H1 (cell line): Measurements from ENCODE around the gene SLC37A2. TPM values are rescaled to one million over a fixed set of nuclear protein-coding genes. Genes with fewer than 3 reads are reported as not detected.

ENCODE experiments used
- CTCF ChIA-PET: fragments of 300-600 bp; sonication (Branson Sonifier 250); formaldehyde crosslinking; loops from one replicate; lab custom pipeline; 2021; ENCODE audit not compliant: partially characterized antibody; lab: Charles Lee
- POLR2A ChIA-PET: fragments of 300-600 bp; sonication (Branson Sonifier 250); formaldehyde crosslinking; loops from one replicate; lab custom pipeline; 2021; ENCODE audit warnings: inconsistent platforms; ENCODE audit not compliant: partially characterized antibody; lab: Charles Lee
- DNase-seq, 2 experiments: peaks; one replicate each; pipeline versions ENCODE4 v3.0.0 to v3.0.0-alpha.2; 2010 to 2022; ENCODE audit warnings: low spot score in 2 of 2, low read depth in 1 of 2, mixed read lengths in 1 of 2
- FAIRE-seq: peaks from 2 replicates; lab custom pipeline; 2011; peaks lifted over from hg19 to GRCh38; lab: Jason Lieb, UNC
- H2AFZ ChIP-seq: 2 replicates; pipeline ENCODE4 v1.8.1; 2012; ENCODE audit warnings: low read length, inconsistent platforms
- H2AK5ac ChIP-seq: 2 replicates; pipeline ENCODE4 v1.6.1; 2013; ENCODE audit warnings: low read depth, low read length
- H2BK120ac ChIP-seq: replicated peaks from 2 replicates; pipeline ENCODE3; 2013; ENCODE audit warnings: low read depth, low read length, inconsistent platforms
- H2BK12ac ChIP-seq: 2 replicates; pipeline ENCODE4 v1.6.1; 2013; ENCODE audit warnings: low read depth, low read length
- H2BK15ac ChIP-seq: 2 replicates; pipeline ENCODE4 v1.6.1; 2013; ENCODE audit warnings: low read length
- H2BK20ac ChIP-seq: 2 replicates; pipeline ENCODE4 v1.6.1; 2013; ENCODE audit warnings: low read length
- H2BK5ac ChIP-seq: 2 replicates; pipeline ENCODE4 v1.6.1; 2013; ENCODE audit warnings: low read depth, low read length
- H3K14ac ChIP-seq: 2 replicates; pipeline ENCODE4 v1.6.1; 2013; ENCODE audit warnings: inconsistent platforms; ENCODE audit not compliant: insufficient read length
- H3K18ac ChIP-seq: 2 replicates; pipeline ENCODE4 v1.6.1; 2013; ENCODE audit warnings: low read length; ENCODE audit errors: extremely low read depth
- H3K23ac ChIP-seq: 2 replicates; pipeline ENCODE4 v1.6.1; 2013; ENCODE audit warnings: inconsistent platforms; ENCODE audit not compliant: insufficient read length
- H3K23me2 ChIP-seq: 2 replicates; pipeline ENCODE4 v1.6.1; 2013; ENCODE audit warnings: low read depth, low read length
- H3K27ac ChIP-seq: 2 replicates; pipeline ENCODE4 v1.6.1; 2011; ENCODE audit warnings: low read depth, low read length, inconsistent platforms
- H3K27me3 ChIP-seq, 4 experiments: replicated peaks in 1 of 4; 1 replicate in 1 of 4; 2 replicates in 3 of 4; pipeline versions ENCODE4 v1.6.1 to v1.8.1; 2011 to 2013; ENCODE audit warnings: low read length in 3 of 4, mild to moderate bottlenecking in 3 of 4, inconsistent platforms in 2 of 4, mixed read lengths in 2 of 4, moderate library complexity in 1 of 4; ENCODE audit not compliant: control insufficient read depth in 3 of 4, insufficient read depth in 3 of 4; ENCODE audit errors: extremely low read depth in 1 of 4
- H3K36me3 ChIP-seq, 4 experiments: 2 replicates each; pipeline versions ENCODE4 v1.6.1 to v1.8.1; 2011 to 2013; ENCODE audit warnings: mild to moderate bottlenecking in 4 of 4, low read length in 3 of 4, moderate library complexity in 2 of 4, control low read depth in 1 of 4, inconsistent platforms in 1 of 4; ENCODE audit not compliant: insufficient read depth in 4 of 4, control insufficient read depth in 2 of 4
- H3K4ac ChIP-seq: replicated peaks from 2 replicates; pipeline ENCODE3; 2013; ENCODE audit warnings: low read length, low read depth, mixed read lengths, inconsistent platforms; ENCODE audit not compliant: insufficient read length
- H3K4me1 ChIP-seq, 4 experiments: replicated peaks in 1 of 4; 1 replicate in 1 of 4; 2 replicates in 3 of 4; pipeline versions ENCODE4 v1.6.1 to v1.8.1; 2011 to 2013; ENCODE audit warnings: low read length in 3 of 4, inconsistent platforms in 2 of 4, mixed read lengths in 1 of 4; ENCODE audit not compliant: insufficient read depth in 4 of 4, control insufficient read depth in 3 of 4
- H3K4me2 ChIP-seq, 2 experiments: 2 replicates each; pipeline versions ENCODE4 v1.6.1 to v1.8.1; 2011 to 2013; ENCODE audit warnings: low read depth in 2 of 2, low read length in 2 of 2, control low read depth in 1 of 2, inconsistent platforms in 1 of 2, mild to moderate bottlenecking in 1 of 2; ENCODE audit not compliant: insufficient read depth in 1 of 2
- H3K4me3 ChIP-seq, 4 experiments: fragments of 200-600, 300-600 bp in 1 of 4; sonication (generic), shearing (Covaris generic), sonication (Bioruptor Twin) in 1 of 4; 2 replicates each; pipeline versions ENCODE4 v1.5.1 to v1.8.1; 2011 to 2016; ENCODE audit warnings: low read length in 4 of 4, low read depth in 3 of 4, control low read depth in 2 of 4, inconsistent platforms in 2 of 4, mild to moderate bottlenecking in 2 of 4, mixed read lengths in 1 of 4, moderate library complexity in 1 of 4; ENCODE audit not compliant: insufficient read depth in 2 of 4; ENCODE audit errors: extremely low read depth in 1 of 4
- H3K56ac ChIP-seq: replicated peaks from 2 replicates; pipeline ENCODE3; 2013; ENCODE audit warnings: low read depth, mild to moderate bottlenecking, mixed read lengths, low read length, inconsistent platforms; ENCODE audit not compliant: insufficient read length
- H3K79me1 ChIP-seq: 2 replicates; pipeline ENCODE4 v1.6.1; 2013; ENCODE audit warnings: low read depth, low read length, control low read depth
- H3K79me2 ChIP-seq, 2 experiments: 2 replicates each; pipeline versions ENCODE4 v1.6.1 to v1.8.1; 2012 to 2013; ENCODE audit warnings: low read length in 2 of 2, mild to moderate bottlenecking in 2 of 2, inconsistent platforms in 1 of 2; ENCODE audit not compliant: insufficient read depth in 2 of 2, control insufficient read depth in 1 of 2
- H3K9ac ChIP-seq, 4 experiments: replicated peaks in 1 of 4; 1 replicate in 1 of 4; 2 replicates in 3 of 4; pipeline versions ENCODE4 v1.6.1 to v1.8.1; 2011 to 2013; ENCODE audit warnings: low read depth in 3 of 4, low read length in 3 of 4, control low read depth in 2 of 4, mild to moderate bottlenecking in 2 of 4, moderate library complexity in 2 of 4, inconsistent platforms in 1 of 4; ENCODE audit errors: extremely low read depth in 1 of 4
- H3K9me3 ChIP-seq, 2 experiments: 2 replicates each; pipeline versions ENCODE4 v1.6.1 to v1.8.1; 2012 to 2013; ENCODE audit warnings: mild to moderate bottlenecking in 2 of 2, moderate library complexity in 2 of 2, control low read depth in 1 of 2, inconsistent platforms in 1 of 2, low read depth in 1 of 2, low read length in 1 of 2, mixed read lengths in 1 of 2; ENCODE audit not compliant: insufficient read depth in 2 of 2
- H4K20me1 ChIP-seq, 2 experiments: replicated peaks in 1 of 2; 2 replicates each; pipeline versions ENCODE3 to v1.8.1; 2011 to 2013; ENCODE audit warnings: inconsistent platforms in 2 of 2, low read length in 2 of 2, mild to moderate bottlenecking in 1 of 2; ENCODE audit not compliant: insufficient read depth in 2 of 2, control insufficient read depth in 1 of 2
- H4K5ac ChIP-seq: 2 replicates; pipeline ENCODE4 v1.6.1; 2013; ENCODE audit warnings: low read length, low read depth, mixed read lengths, inconsistent platforms; ENCODE audit not compliant: insufficient read length
- H4K8ac ChIP-seq: 2 replicates; pipeline ENCODE4 v1.8.0; 2013; ENCODE audit warnings: mild to moderate bottlenecking, moderate library complexity, low read length, inconsistent platforms; ENCODE audit not compliant: insufficient read depth; ENCODE audit errors: extremely low read depth
- H4K91ac ChIP-seq: replicated peaks from 2 replicates; pipeline ENCODE3; 2013; ENCODE audit warnings: low read length, mixed read lengths, inconsistent platforms; ENCODE audit not compliant: insufficient read length
- CBX5 ChIP-seq: fragments of 300-800, 300-1000 bp; sonication (generic); IDR thresholded peaks from 2 replicates; pipeline ENCODE4 v1.7.1; 2016; ENCODE audit warnings: antibody characterized with exemption, low read length, low read depth
- CBX8 ChIP-seq: fragments of 300-800, 300-1000 bp; sonication (generic); IDR thresholded peaks from 2 replicates; pipeline ENCODE4 v1.7.1; 2016; ENCODE audit warnings: low read depth, low read length, borderline replicate concordance
- GTF2F1 ChIP-seq: IDR thresholded peaks from 2 replicates; pipeline ENCODE4 v1.6.1; 2012; ENCODE audit warnings: low read depth, low read length, improper control_type of control experiment, borderline replicate concordance
- HDAC2 ChIP-seq, 2 experiments: fragments of 300-600 bp in 1 of 2; sonication (generic) in 1 of 2; IDR thresholded peaks; 2 replicates each; pipeline ENCODE4 v1.6.1; 2011 to 2012; ENCODE audit warnings: low read depth in 2 of 2, low read length in 2 of 2, mild to moderate bottlenecking in 2 of 2, moderate library complexity in 2 of 2, borderline replicate concordance in 1 of 2, inconsistent platforms in 1 of 2
- POU5F1 ChIP-seq: IDR thresholded peaks from 2 replicates; pipeline ENCODE4 v1.6.1; 2011; ENCODE audit warnings: low read depth, mild to moderate bottlenecking, low read length, moderate library complexity
- RBBP5 ChIP-seq: IDR thresholded peaks from 2 replicates; pipeline ENCODE4 v1.7.1; 2012; ENCODE audit warnings: low read depth, mild to moderate bottlenecking, inconsistent platforms, low read length, moderate library complexity, borderline replicate concordance
- SRF ChIP-seq: IDR thresholded peaks from 2 replicates; pipeline ENCODE4 v1.6.1; 2011; ENCODE audit warnings: mild to moderate bottlenecking, low read depth, low read length, moderate library complexity
- TAF1 ChIP-seq: IDR thresholded peaks from 2 replicates; pipeline ENCODE4 v1.6.1; 2011; ENCODE audit warnings: mild to moderate bottlenecking, low read depth, low read length
- TBP ChIP-seq: IDR thresholded peaks from 2 replicates; pipeline ENCODE4 v1.6.1; 2011; ENCODE audit warnings: low read depth, low read length, improper control_type of control experiment
- USF2 ChIP-seq: IDR thresholded peaks from 2 replicates; pipeline ENCODE4 v1.6.1; 2011; ENCODE audit warnings: low read length, improper control_type of control experiment
- WGBS, 2 experiments: shearing (Covaris generic) in 1 of 2; methylation state at CpG; one replicate each; pipeline versions ENCODE4 v1.1.6 to v1.1.7; 2013 to 2015; ENCODE audit warnings: low lambda C conversion rate in 2 of 2, mixed read lengths in 2 of 2, inconsistent platforms in 1 of 2, low coverage in 1 of 2, missing lambda C conversion rate in 1 of 2; ENCODE audit not compliant: insufficient replicate concordance in 2 of 2, insufficient coverage in 1 of 2, insufficient read length in 1 of 2; ENCODE audit errors: extremely low coverage in 1 of 2, missing lambda C conversion rate in 1 of 2; 5-methylcytosine and 5-hydroxymethylcytosine counted together
- polyA plus RNA-seq, 7 experiments: library from polyadenylated mRNA; depleted of rRNA in 3 of 7; stranded (reverse) in 5 of 7; unstranded in 2 of 7; fragments of >200 nt in 5 of 7; fragments of 200-250 nt in 2 of 7; gene quantifications; 1 replicate in 5 of 7; 2 replicates in 1 of 7; 4 replicates in 1 of 7; pipeline versions ENCODE4 v1.2.1 to v1.2.3, GENCODE V29; 2011 to 2013; ENCODE audit warnings: missing spikeins in 2 of 7, mixed read lengths in 2 of 7
- total RNA-seq: library from RNA; stranded (reverse); fragmentation: NEBNext Ultra II Directional; extraction: Animal tissue kit (Norgen Biotek cat#: 25700); gene quantifications from 2 replicates; pipeline ENCODE4 v1.2.1, GENCODE V29; 2021
- TF ChIP-seq, protein P1 (sequence below): IDR thresholded peaks from 2 replicates; pipeline ENCODE4 v1.6.1; 2012; ENCODE audit warnings: inconsistent platforms

SLC37A2 gene
- total and polyA plus RNA-seq, 2 of the 8 experiments (the other 6 are each of a cell fraction or from before 2014, with no cell fraction given), result 1.3 to 1.9 TPM

- Histone ChIP-seq H3K4me2 (no peak overlapping the region), H3K56ac (no peak overlapping the region), H3K18ac (no peak overlapping the region), H4K5ac (no peak overlapping the region), H2BK20ac (no peak overlapping the region), H3K4me1 (peaks cover 0 to 6% (median 0%) of the 10 kb centered on the region in 4 experiments; a peak in 1 of 7 replicates), H2AFZ (no peak overlapping the region), H3K79me2 (no peaks in the 10 kb centered on the region), H2BK15ac (no peak overlapping the region), H3K9ac (no peak overlapping the region), H3K27ac (no peak overlapping the region), H4K8ac (no peak overlapping the region), H3K23ac (no peak overlapping the region), H4K20me1 (no peaks in the 10 kb centered on the region), H3K4ac (no peak overlapping the region), H3K79me1 (no peaks in the 10 kb centered on the region; the same call in 1 of the 2 replicates), H3K9me3 (no peaks in the 10 kb centered on the region), H4K91ac (no peak overlapping the region), H3K4me3 (no peak overlapping the region), H3K27me3 (no peaks in the 10 kb centered on the region; a peak in 1 of 7 replicates), H3K23me2 (no peaks in the 10 kb centered on the region), H2BK12ac (no peak overlapping the region), H2BK120ac (no peak overlapping the region), H2AK5ac (no peak overlapping the region), H3K14ac (no peak overlapping the region), H2BK5ac (no peak overlapping the region), H3K36me3 (no peaks in the 10 kb centered on the region)
- ChIA-PET POLR2A (no interaction called here), CTCF (interaction anchor here (0.7 to 29.4 kb wide), 13 partner anchors 9 to 351 kb away, joined by 3 to 486 read pairs (median 4); partner anchors contain the start of gene SLC37A2)
- FAIRE-seq, result no peak
- DNase-seq, result no peak
- 89% methylated on average over 18 of the region's 18 CpGs; no CpG with 5 or more reads in 1 of the 2 experiments for WGBS, 2 experiments
- TF ChIP-seq CBX8 (no peak), HDAC2 (IDR thresholded peaks at IDR 0.05; ENCODE audit: borderline replicate concordance in 1 of 2, low read depth in 2 of 2, low read length in 2 of 2) (no peak), USF2 (no peak), TAF1 (no peak), POU5F1 (no peak), SRF (no peak), RBBP5 (no peak), GTF2F1 (no peak), CBX5 (no peak), TBP (no peak)
- TF ChIP-seq, protein P1, sequence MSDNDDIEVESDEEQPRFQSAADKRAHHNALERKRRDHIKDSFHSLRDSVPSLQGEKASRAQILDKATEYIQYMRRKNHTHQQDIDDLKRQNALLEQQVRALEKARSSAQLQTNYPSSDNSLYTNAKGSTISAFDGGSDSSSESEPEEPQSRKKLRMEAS, result no peak
Observed at GRCh38 chr11:125079151-125079877, 16.2 kb downstream of the SLC37A2 start.
